ENCODE measurements around the gene CCDC50.

DNA sequence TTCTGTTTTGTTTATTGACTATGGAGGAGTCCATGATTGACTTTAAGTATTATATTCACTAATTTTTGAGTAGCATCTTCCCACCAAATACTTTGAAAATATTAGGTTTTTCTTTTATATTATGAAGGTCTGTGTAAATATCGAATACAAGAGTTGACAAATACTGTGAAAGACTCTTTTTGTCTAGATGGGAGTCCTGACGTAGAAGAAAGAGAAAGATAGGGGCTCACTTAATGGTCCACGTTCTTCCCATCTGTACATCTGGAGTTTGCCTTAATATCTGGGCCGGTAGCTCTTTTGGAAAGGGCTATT lies 8.9 kb downstream of the CCDC50 start:
- TF ChIP-seq, protein P1, sequence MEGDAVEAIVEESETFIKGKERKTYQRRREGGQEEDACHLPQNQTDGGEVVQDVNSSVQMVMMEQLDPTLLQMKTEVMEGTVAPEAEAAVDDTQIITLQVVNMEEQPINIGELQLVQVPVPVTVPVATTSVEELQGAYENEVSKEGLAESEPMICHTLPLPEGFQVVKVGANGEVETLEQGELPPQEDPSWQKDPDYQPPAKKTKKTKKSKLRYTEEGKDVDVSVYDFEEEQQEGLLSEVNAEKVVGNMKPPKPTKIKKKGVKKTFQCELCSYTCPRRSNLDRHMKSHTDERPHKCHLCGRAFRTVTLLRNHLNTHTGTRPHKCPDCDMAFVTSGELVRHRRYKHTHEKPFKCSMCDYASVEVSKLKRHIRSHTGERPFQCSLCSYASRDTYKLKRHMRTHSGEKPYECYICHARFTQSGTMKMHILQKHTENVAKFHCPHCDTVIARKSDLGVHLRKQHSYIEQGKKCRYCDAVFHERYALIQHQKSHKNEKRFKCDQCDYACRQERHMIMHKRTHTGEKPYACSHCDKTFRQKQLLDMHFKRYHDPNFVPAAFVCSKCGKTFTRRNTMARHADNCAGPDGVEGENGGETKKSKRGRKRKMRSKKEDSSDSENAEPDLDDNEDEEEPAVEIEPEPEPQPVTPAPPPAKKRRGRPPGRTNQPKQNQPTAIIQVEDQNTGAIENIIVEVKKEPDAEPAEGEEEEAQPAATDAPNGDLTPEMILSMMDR (IDR thresholded peaks at IDR 0.05; ENCODE audit: control extremely low read depth in 1 of 3, insufficient read depth in 1 of 3, low read depth in 1 of 3, low read length in 3 of 3) = no peak
- TF ChIP-seq POLR2AphosphoS5 (IDR thresholded peaks at IDR 0.05; ENCODE audit: low read depth, low read length) = no peak
- TF ChIP-seq SP1 (IDR thresholded peaks at IDR 0.05; ENCODE audit: low read depth, low read length) = no peak
- TF ChIP-seq EZH2 (IDR thresholded peaks at IDR 0.05; ENCODE audit: low read depth, low read length, severe bottlenecking) = no peak
- TF ChIP-seq FOSL1 (IDR thresholded peaks at IDR 0.05; ENCODE audit: insufficient read depth, low read depth, low read length) = no peak
- no peak for TF ChIP-seq YY1 (IDR thresholded peaks at IDR 0.05; ENCODE audit: low read depth, low read length)
- TF ChIP-seq RNF2 (IDR thresholded peaks at IDR 0.05; ENCODE audit: borderline replicate concordance, low read depth, low read length, missing control alignments, poor library complexity, severe bottlenecking) = no peak
- no peak for TF ChIP-seq TAF1 (IDR thresholded peaks at IDR 0.05; ENCODE audit: low read depth, low read length)
- TF ChIP-seq, protein P2, sequence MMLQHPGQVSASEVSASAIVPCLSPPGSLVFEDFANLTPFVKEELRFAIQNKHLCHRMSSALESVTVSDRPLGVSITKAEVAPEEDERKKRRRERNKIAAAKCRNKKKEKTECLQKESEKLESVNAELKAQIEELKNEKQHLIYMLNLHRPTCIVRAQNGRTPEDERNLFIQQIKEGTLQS (IDR thresholded peaks at IDR 0.05; ENCODE audit: insufficient read depth, low read depth, low read length) = no peak
- TF ChIP-seq CEBPB (IDR thresholded peaks at IDR 0.05; ENCODE audit: low read depth, low read length) = no peak
- no peak for TF ChIP-seq ASH2L (IDR thresholded peaks at IDR 0.05; ENCODE audit: low read length)
- TF ChIP-seq CREB1 (IDR thresholded peaks at IDR 0.05) = no peak
- no peak for TF ChIP-seq ATF2 (IDR thresholded peaks at IDR 0.05; ENCODE audit: low read length)

All from H1 (cell line).